Thoracic aorta (tissue), 2 donors: ENCODE measurements around the gene ZFYVE28. TPM values are rescaled to one million over a fixed set of nuclear protein-coding genes. Genes with fewer than 3 reads are reported as not detected.

Experiments
- ATAC-seq: fragments of 150-250 bp; one replicate; pipeline ENCODE4 v1.8.0; 2017; ENCODE audit warnings: low read depth; ENCODE audit not compliant: insufficient number of reproducible peaks, low FRiP score
- DNase-seq: peaks from one replicate; pipeline ENCODE4 v3.0.0-alpha.2; 2020; ENCODE audit warnings: low spot score
- H3K27ac ChIP-seq, 2 donors: fragments of 200-600 bp; sonication (generic); 1 replicate in 1 of 2; 2 replicates in 1 of 2; pipeline ENCODE4 v1.5.1; 2016; ENCODE audit warnings: mild to moderate bottlenecking in 2 of 2, moderate library complexity in 2 of 2
- H3K27me3 ChIP-seq: fragments of 200-600 bp; sonication (generic); replicated peaks from 2 replicates; pipeline ENCODE4 v1.6.0; 2016; ENCODE audit warnings: mild to moderate bottlenecking; ENCODE audit not compliant: insufficient read depth
- H3K36me3 ChIP-seq: fragments of 200-600 bp; sonication (generic); one replicate; pipeline ENCODE4 v1.5.1; 2016
- H3K4me1 ChIP-seq, 2 donors: fragments of 200-600 bp; sonication (generic); 1 replicate in 1 of 2; 2 replicates in 1 of 2; pipeline versions ENCODE4 v1.5.1 to v1.6.0; 2016; ENCODE audit warnings: low read depth in 2 of 2, mild to moderate bottlenecking in 1 of 2; ENCODE audit not compliant: control insufficient read depth in 1 of 2
- H3K4me3 ChIP-seq: fragments of 200-600 bp; sonication (generic); 2 replicates; pipeline ENCODE4 v1.5.1; 2016; ENCODE audit warnings: mild to moderate bottlenecking
- H3K9me3 ChIP-seq: fragments of 200-600 bp; sonication (generic); 2 replicates; pipeline ENCODE4 v1.5.1; 2016
- CTCF ChIP-seq: fragments of 200-600 bp; sonication (generic); IDR thresholded peaks from one replicate; pipeline ENCODE4 v1.5.1; 2019; ENCODE audit warnings: antibody characterized with exemption
- total RNA-seq, 2 donors: library from RNA; depleted of rRNA; stranded (reverse); fragments of >200 nt; gene quantifications; one replicate each; pipeline versions ENCODE4 v1.1.0 to v1.2.3, GENCODE V29; 2016

ZFYVE28 gene
- total RNA-seq, 2 donors from 2014 or later: 11.5 to 20.2 TPM

- ATAC-seq (no peak), DNase-seq (no peak)
- no peak overlapping the region for H3K4me3 ChIP-seq
- no peaks in the 10 kb centered on the region for H3K4me1 ChIP-seq
- H3K27ac ChIP-seq: no peak overlapping the region
- TF ChIP-seq CTCF: no peak
- H3K9me3 ChIP-seq: no peaks in the 10 kb centered on the region
- no peaks in the 10 kb centered on the region for H3K36me3 ChIP-seq
- no peaks in the 10 kb centered on the region for H3K27me3 ChIP-seq
Observed at GRCh38 chr4:2284934-2285612, 133.4 kb downstream of the ZFYVE28 start.

- H3K36me3 ChIP-seq: no peaks in the 10 kb centered on the region
- H3K4me1 ChIP-seq: no peaks in the 10 kb centered on the region
- DNase-seq (no peak), ATAC-seq (no peak)
- no peaks in the 10 kb centered on the region for H3K9me3 ChIP-seq
- H3K4me3 ChIP-seq: no peak overlapping the region
- no peaks in the 10 kb centered on the region for H3K27me3 ChIP-seq
- no peak overlapping the region for H3K27ac ChIP-seq
- no peak for TF ChIP-seq CTCF
Observed at GRCh38 chr4:2284161-2284933, 134.1 kb downstream of the ZFYVE28 start.

GRCh38 chr4:2283199-2283711 lies 135.2 kb downstream of the ZFYVE28 start:
- Histone ChIP-seq H3K4me3 (no peak overlapping the region), H3K36me3 (no peaks in the 10 kb centered on the region), H3K4me1 (no peaks in the 10 kb centered on the region), H3K9me3 (no peaks in the 10 kb centered on the region), H3K27ac (no peak overlapping the region), H3K27me3 (no peaks in the 10 kb centered on the region)
- TF ChIP-seq CTCF: no peak
- ATAC-seq: no peak
- no peak for DNase-seq

GRCh38 chr4:2281575-2282343 lies 136.7 kb downstream of the ZFYVE28 start:
- no peak overlapping the region for H3K27ac ChIP-seq
- H3K36me3 ChIP-seq: no peaks in the 10 kb centered on the region
- no peak for ATAC-seq
- H3K9me3 ChIP-seq: no peaks in the 10 kb centered on the region
- DNase-seq: no peak
- H3K27me3 ChIP-seq: no peaks in the 10 kb centered on the region
- H3K4me1 ChIP-seq: no peaks in the 10 kb centered on the region
- TF ChIP-seq CTCF: no peak
- H3K4me3 ChIP-seq: no peak overlapping the region
